Stimulated activated CD8-positive, alpha-beta memory T cell treated with anti-CD3 and anti-CD28 coated beads, Interleukin-4, amount 100 ng/mL, for 48 hours (primary cell): ENCODE measurements around the gene S100A2.

Source experiments
- DNase-seq: peaks from one replicate; pipeline ENCODE4 v3.0.0-alpha.2; 2020

S100A2 gene

DNA sequence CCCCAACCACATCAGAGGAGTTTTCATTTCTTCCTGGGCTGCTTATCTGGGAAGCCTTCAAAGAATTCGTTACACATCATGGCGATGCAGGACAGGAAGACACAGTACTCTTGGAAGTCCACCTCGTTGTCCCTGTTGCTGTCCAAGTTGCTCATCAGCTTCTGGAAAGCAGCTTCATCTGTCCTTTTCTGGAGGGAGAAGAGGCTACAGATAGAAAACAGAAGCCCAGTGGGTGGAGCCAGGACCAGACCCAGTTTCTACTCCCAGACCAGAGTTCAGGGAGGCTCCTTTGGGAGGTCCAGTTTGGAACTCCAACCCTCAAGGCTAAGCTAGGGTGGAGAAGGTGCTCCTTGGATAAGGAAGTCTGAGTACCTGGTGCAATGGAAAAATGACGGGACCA is 21.9 kb downstream of the S100A2 start:
- no peak for DNase-seq

DNA sequence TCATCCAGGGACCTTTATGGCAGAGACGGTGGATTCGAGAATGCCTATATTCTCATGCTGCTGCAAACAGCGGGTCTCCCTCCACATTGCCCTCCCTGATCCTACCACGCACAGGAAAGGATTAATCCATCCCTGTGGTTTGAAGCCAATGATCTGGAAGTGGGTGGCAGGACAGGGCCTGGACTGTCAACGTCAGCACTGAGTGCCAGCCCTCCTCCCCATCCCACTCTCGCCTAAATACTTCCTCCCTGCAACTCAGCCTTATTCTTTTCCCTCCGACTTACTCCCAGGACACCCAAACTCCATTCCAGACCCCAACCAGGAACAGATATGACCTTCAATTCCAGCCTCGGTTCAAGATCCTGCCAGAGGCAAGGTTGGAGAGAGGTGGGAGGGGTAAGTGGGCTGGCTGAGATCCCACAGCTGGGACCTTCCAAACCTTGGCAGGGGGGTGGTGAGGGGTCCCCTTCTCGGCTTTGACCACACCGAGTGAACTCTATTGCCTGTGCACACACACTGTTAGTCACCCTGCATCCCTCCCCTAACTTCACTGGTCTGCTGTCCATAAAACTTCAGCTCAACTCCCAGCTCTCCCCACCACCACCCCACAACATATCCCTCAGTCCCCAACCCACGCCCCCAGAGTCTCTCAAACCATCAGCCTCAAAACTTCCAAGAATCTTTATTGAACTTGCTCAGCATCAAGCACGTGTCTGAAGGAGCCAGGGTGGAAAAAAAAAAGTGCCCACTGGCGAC is 22.5 kb downstream of the S100A2 start:
- DNase-seq: no peak

DNA sequence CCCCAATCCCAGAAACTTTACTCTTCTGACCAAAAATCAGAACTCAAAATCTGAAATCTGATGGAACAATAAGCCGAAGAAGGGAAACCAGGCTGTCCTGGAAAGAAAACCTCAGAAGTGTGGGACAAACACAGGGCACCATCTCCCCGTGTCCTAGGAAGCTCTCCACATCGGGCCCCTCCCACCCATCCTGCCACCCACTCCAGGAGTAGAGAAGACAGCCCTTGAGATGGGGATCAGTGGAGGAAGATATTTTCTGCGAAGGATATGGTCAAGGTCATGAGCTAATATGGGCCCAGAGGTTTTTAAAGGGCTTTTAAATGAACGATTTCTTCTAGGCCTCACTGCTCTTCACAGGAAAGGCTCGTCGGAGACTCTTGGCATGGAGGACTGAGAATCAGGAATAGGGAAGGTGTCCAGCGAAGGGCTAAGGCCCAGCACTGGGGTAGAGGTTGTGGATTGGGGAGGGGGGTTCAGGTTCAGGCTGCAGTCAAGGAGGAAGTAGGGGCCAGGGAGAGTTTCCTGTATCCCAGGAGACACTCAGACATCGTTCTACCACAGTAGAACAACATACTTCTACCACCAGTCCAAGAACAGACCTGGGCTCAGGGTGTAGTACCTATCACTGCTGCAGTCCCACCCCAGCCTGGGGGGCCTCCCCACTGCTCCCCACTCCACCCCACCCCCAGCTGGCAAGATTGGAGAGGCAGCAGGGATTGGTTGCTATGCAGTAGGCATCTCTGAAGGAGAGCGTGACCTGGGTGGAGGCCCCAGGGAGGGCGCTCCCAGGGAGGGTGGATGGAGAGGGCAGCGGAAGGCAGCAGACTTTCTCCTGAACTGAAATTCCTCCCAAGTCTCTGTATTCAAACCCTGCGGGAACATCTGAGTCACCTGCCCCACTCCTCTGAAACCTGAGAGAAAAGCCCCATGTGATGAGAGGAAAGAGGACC is 23.7 kb downstream of the S100A2 start:
- DNase-seq: no peak

DNA sequence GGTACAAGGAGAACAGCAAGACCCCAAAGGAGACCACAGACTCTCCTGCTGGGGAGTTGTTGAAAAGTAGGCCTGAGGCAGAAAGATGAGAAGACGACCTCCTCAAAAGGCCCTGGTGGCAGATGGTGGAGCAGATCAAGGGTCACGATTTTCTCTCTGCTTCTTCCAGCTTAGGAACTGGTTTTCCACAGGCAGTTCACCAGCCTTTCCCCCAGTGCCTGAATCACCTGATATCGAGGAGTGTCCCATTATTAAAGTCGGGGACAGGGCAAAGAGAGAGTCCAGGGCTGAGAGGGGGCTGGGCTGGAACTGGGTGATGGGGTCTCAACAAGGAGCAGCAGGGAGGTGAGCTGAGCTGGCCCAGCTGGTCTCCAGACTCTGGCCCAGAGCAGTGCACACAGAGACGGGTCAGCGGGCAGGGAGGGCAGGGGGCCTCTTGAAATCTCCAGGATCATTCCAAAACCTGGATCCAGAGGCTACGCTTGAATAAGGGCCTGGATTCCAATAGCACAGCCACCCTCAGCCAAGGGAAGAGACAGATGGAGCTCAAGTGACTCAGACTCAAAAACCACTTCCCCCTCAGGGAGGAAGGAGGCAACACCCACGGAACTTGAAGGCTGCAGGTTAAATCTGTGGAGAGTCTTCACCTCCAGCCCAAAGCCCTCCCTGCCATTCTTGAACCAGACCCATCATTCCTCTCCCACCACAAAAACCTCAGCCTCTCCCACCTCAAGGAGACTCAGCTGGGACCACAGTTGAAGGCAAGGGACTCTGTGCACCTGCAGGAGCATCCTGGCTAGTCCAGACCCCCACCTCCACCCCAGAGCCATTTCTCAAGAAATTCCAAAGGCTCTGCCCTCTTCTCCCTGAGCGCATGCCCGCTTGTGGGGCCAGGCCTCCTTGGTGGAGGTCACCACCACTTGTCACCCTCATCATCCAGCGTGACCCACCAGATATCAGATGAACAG is 25.0 kb downstream of the S100A2 start, which contains the start of gene S100A5:
Gene S100A5, minus strand, starts transcription at position 541 of the 968 bp plus-strand sequence. CDS start 743 bp downstream, outside the sequence.
- DNase-seq: peak; percentile 65

- no peak for DNase-seq
Measured at GRCh38 chr1:153539395-153540093, 26.1 kb downstream of the S100A2 start.

GRCh38 chr1:153538315-153538821 is 27.3 kb downstream of the S100A2 start:
- DNase-seq: no peak

DNA sequence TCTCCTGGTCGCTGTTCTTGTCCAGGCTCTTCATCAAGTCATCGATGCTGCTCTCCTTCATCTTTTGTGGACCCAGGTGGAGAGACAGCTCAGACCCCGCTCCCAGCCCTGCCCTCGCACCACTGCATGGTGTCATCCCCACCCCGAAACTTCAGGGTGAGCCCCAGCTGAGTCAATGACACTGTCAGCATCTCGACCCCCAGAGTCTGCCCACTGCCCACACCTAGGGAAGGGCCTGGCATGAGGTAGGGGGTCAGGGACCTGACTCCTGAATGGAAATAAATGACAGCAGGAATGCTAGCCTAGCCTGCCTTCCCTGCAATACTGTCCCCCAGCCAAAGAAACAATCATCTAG is 28.3 kb downstream of the S100A2 start:
- DNase-seq: no peak

GRCh38 chr1:153536671-153537375 is 28.8 kb downstream of the S100A2 start:
- DNase-seq: no peak

DNA sequence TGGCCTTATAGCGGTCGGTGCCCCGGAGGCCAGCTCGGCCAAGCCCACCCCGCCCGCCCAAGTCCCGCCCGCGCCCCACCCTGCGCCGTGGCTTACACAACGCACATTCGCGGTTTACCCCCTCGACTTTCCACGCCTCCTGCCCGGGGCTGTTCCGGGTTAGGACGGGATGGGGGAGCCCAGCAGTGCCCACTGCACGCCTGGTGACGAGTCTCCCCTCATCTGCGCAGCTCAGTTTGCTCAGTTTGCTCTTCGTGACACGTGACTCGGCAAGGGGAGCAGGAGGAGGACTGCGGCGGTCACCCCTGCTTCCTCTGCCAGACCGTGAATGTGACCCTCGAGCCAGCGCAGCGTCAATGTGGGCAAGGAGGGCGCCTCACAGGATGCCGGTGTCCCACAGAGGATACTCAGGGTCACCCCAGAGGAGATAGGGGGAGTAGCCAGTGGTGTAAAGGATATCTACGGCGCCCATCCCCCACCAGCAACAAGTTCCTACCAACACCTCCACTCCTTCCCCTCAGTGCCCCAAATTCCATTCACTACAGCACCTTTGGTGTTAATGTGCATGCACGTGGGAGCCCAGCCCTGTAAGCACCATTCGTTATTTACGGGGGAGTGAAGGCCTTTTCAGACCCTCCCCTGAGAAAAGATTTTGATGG is 29.5 kb downstream of the S100A2 start:
- peak; percentile 87 for DNase-seq

DNA sequence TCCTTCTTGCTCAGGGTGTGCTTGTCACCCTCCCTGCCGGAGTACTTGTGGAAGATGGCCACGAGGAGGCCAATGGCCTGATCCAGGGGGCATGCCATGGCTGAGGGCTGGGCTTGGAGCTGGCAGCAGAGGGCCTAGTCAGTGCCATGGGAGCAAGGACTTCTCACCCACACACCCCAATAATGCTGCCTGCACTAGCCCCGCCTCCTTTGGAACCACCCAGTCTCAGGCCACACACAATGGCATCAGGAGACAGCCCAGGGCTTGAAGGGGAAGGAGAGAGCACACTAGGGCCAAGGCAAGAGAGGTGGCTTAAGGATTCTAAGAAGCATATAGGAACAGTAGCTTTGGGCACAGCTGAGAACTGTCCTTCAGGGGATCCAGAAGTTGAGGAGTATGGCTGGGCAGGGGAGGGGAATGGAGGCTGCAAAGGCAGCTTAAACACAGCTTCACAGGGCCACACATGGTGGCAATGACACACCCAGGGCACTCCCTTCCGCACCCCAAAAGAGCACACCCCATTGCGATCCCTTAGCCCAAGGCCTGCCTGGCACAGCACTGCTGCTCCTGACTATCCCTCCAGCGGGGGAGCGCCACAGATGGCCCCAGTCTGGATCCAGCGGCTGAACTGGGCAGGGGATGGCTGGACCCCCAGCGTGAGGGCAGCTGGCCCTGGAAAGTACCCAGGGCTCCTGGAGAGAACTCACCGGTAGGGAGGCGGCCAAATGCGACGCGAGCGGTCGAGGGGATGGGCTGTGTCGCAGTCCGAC is 30.2 kb downstream of the S100A2 start, which contains the start of gene S100A6:
Gene S100A6, minus strand, starts transcription at position 750 of the 770 bp plus-strand sequence. Its CDS starts 652 bp downstream, at position 98.
- peak; percentile 73 for DNase-seq

DNA sequence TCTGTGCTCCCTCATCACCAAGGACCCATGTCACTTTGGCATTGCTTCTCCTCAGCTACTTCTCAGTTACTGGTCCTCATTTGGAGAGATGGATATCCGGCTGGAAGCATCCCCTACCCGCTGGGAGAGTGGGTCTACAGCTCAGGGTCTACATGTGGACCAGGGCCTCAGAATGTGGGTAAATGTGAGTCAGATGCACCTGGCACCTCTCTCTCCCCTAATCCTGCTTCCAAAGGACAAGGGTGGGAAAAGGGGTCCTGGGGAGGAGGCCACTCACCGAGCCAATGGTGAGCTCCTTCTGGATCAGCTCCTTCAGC is 30.8 kb downstream of the S100A2 start:
- no peak for DNase-seq

DNA sequence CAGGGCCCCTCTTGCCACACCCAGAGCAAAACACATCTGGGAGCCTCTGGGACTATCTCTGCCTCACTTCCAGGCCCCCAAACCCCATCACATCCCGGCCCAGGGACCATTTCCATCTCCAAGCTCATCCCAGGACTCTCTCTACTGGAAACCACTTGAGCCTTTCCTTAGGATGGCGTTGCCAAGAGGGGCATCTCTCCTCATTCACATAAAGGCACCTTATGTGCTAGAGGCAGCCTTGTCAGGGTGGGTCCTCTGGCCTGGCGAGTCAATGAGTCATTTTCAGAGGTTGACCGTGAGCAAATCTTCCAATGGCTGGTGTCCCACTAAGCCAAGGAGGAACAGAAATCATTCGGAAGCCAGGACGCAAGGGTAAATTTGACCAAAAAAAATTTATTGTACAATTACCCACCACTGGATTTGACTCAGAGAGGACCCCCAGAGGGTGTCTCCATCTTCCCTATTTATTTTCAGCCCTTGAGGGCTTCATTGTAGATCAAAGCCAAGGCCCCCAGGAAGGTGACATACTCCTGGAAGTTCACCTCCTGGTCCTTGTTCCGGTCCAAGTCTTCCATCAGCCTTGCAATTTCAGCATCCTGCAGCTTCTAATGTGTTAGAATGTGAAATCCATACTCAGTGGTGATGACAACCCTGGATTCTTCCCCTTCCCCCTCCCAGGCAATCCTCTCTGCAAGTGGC is 31.3 kb downstream of the S100A2 start:
- DNase-seq: no peak

- peak; percentile 46 for DNase-seq
Measured at GRCh38 chr1:153533689-153534201, 31.9 kb downstream of the S100A2 start.

GRCh38 chr1:153532769-153533599 is 32.7 kb downstream of the S100A2 start:
- DNase-seq: peak; percentile 90

- peak; percentile 50 for DNase-seq
Measured at GRCh38 chr1:153532181-153532580, 33.5 kb downstream of the S100A2 start.

GRCh38 chr1:153531638-153532037 is 34.0 kb downstream of the S100A2 start:
- no peak for DNase-seq

GRCh38 chr1:153527683-153528040 is 38.0 kb downstream of the S100A2 start:
- DNase-seq: no peak
